WTC11 (cell line): Measurements from ENCODE around the gene B4GAT1. TPM values are rescaled to one million over a fixed set of nuclear protein-coding genes. Genes with fewer than 3 reads are reported as not detected.
A peak's percentile ranks its signal among the peaks of the same experiment; 100 is the strongest.

ENCODE experiments used
- ATAC-seq: fragments of 200-7000 bp; cut with Tn5 transposase; 2 replicates; pipeline ENCODE4 v1.10.0; 2021; ENCODE audit warnings: mild to moderate bottlenecking, moderate library complexity
- CTCF ChIA-PET: fragments of 300-600 bp; sonication (Branson Sonifier 250); formaldehyde crosslinking; loops from one replicate; lab custom pipeline; 2021; ENCODE audit warnings: antibody characterized with exemption; lab: Charles Lee
- POLR2A ChIA-PET: fragments of 350-600 bp; sonication (Branson Sonifier 250); formaldehyde crosslinking; loops from one replicate; lab custom pipeline; 2021; ENCODE audit warnings: antibody characterized with exemption; lab: Charles Lee
- DNase-seq: peaks from one replicate; pipeline ENCODE4 v3.0.0; 2021; ENCODE audit warnings: low spot score
- H3K27ac Mint-ChIP-seq: 2 replicates; pipeline ENCODE4 v1.8.0; 2021; ENCODE audit warnings: mixed read lengths
- H3K27me3 Mint-ChIP-seq: 2 replicates; pipeline ENCODE4 v1.8.0; 2021; ENCODE audit warnings: low read depth, mild to moderate bottlenecking, moderate library complexity, mixed read lengths
- H3K36me3 Mint-ChIP-seq: 2 replicates; pipeline ENCODE4 v1.8.0; 2021; ENCODE audit warnings: mixed read lengths
- H3K4me1 Mint-ChIP-seq: 2 replicates; pipeline ENCODE4 v1.8.0; 2022; ENCODE audit warnings: mixed read lengths
- H3K4me3 Mint-ChIP-seq: 2 replicates; pipeline ENCODE4 v1.8.0; 2021; ENCODE audit warnings: mild to moderate bottlenecking, moderate library complexity, mixed read lengths
- H3K9me3 Mint-ChIP-seq: 2 replicates; pipeline ENCODE4 v1.8.0; 2021; ENCODE audit warnings: mixed read lengths
- ATF1 ChIP-seq: sonication (generic); formaldehyde crosslinking; IDR thresholded peaks from 2 replicates; pipeline ENCODE4 v1.8.1; 2023; ENCODE audit warnings: mild to moderate bottlenecking, moderate library complexity, missing genetic modification reagents
- CBFB ChIP-seq: sonication (generic); formaldehyde crosslinking; IDR thresholded peaks from 2 replicates; pipeline ENCODE4 v1.8.1; 2022; ENCODE audit warnings: mild to moderate bottlenecking, low read depth, missing genetic modification reagents
- FOXP1 ChIP-seq: sonication (generic); formaldehyde crosslinking; IDR thresholded peaks from 2 replicates; pipeline ENCODE4 v1.8.0; 2022; ENCODE audit warnings: missing genetic modification reagents, mild to moderate bottlenecking, moderate library complexity, borderline replicate concordance
- IRF2 ChIP-seq: sonication (generic); formaldehyde crosslinking; IDR thresholded peaks from 2 replicates; pipeline ENCODE4 v1.8.0; 2022; ENCODE audit warnings: low read depth, missing genetic modification reagents, borderline replicate concordance
- MYBL2 ChIP-seq: sonication (generic); formaldehyde crosslinking; IDR thresholded peaks from 2 replicates; pipeline ENCODE4 v1.8.1; 2023; ENCODE audit warnings: mild to moderate bottlenecking, moderate library complexity, missing genetic modification reagents
- NR3C1 ChIP-seq: sonication (generic); formaldehyde crosslinking; conservative IDR thresholded peaks from 2 replicates; pipeline ENCODE4 v1.8.1; 2023; ENCODE audit warnings: low read depth, mild to moderate bottlenecking, missing genetic modification reagents
- SP1 ChIP-seq: sonication (generic); formaldehyde crosslinking; conservative IDR thresholded peaks from 2 replicates; pipeline ENCODE4 v1.8.1; 2022; ENCODE audit warnings: missing genetic modification reagents
- TEAD1 ChIP-seq: sonication (generic); formaldehyde crosslinking; IDR thresholded peaks from 2 replicates; pipeline ENCODE4 v1.8.0; 2022; ENCODE audit warnings: mild to moderate bottlenecking, missing genetic modification reagents
- ZNF416 ChIP-seq: fragments of 250-450 bp; sonication (Bioruptor Pico); IDR thresholded peaks from 2 replicates; pipeline ENCODE4 v1.9.0; 2021; ENCODE audit warnings: mild to moderate bottlenecking, inconsistent platforms
- ZNF671 ChIP-seq: fragments of 250-450 bp; sonication (Bioruptor Pico); IDR thresholded peaks from 2 replicates; pipeline ENCODE4 v1.8.0; 2021; ENCODE audit warnings: mild to moderate bottlenecking
- total RNA-seq: library from RNA; stranded (reverse); gene quantifications from 3 replicates; pipeline ENCODE4 v1.2.3, GENCODE V29; 2021
- TF ChIP-seq, protein P1 (sequence below): fragments of 250-450 bp; sonication (Bioruptor Pico); IDR thresholded peaks from 2 replicates; pipeline ENCODE4 v1.9.0; 2021; ENCODE audit warnings: mild to moderate bottlenecking, borderline replicate concordance
- TF ChIP-seq, protein P2 (sequence below): fragments of 250-450 bp; sonication (Bioruptor Pico); IDR thresholded peaks from 2 replicates; pipeline ENCODE4 v1.9.0; 2021; ENCODE audit warnings: mild to moderate bottlenecking
- TF ChIP-seq, protein P3 (sequence below): sonication (generic); formaldehyde crosslinking; IDR thresholded peaks from 2 replicates; pipeline ENCODE4 v1.8.1; 2023; ENCODE audit warnings: mild to moderate bottlenecking, missing genetic modification reagents, moderate library complexity
- TF ChIP-seq, protein P4 (sequence below): fragments of 250-450 bp; sonication (Bioruptor Pico); IDR thresholded peaks from 2 replicates; pipeline ENCODE4 v1.9.0; 2021; ENCODE audit warnings: moderate library complexity, mild to moderate bottlenecking, inconsistent platforms, borderline replicate concordance

Gene B4GAT1
- total RNA-seq, 1 experiment from 2014 or later: 34.1 TPM

DNA sequence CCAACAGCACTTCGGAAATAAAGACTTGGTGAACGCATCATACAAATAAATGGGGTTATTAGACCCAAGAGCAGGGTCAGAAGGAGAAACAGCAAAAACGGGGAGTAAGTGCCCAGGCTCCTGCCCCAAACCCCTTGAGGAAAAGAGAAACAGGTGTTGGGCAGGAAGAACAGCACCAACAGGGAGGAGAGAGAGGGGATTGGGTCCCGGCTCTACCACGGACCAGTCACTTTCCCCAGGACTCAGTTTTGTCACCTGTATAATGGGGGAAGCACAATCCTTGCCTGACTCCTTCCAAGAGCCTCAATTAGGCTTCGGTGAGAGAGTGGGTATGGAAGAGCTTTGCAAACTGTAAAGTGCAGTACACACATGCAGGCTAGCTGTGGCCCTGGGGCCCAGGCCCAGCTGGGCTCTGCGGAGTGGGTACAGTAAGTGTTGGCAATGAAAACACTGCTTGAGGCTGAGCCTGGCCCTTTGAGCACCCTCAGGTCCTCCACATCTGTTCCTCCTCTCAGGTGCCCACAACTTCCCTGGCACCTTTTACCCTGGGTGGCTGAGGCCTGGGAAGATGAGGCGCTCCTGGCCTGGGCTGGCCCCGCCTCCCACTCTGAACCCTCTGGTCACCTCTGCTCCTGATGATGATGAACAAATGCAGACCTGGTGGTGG lies 15.2 kb upstream of the B4GAT1 start:
- Mint-ChIP-seq H3K9me3 (no peaks in the 10 kb centered on the region), H3K27me3 (no peaks in the 10 kb centered on the region), H3K27ac (peak overlapping the region; percentile 17; the same call in 1 of the 2 replicates), H3K36me3 (peaks cover 27% of the 10 kb centered on the region), H3K4me1 (peaks cover 5% of the 10 kb centered on the region), H3K4me3 (no peak overlapping the region)
- no peak for DNase-seq
- TF ChIP-seq, protein P1, sequence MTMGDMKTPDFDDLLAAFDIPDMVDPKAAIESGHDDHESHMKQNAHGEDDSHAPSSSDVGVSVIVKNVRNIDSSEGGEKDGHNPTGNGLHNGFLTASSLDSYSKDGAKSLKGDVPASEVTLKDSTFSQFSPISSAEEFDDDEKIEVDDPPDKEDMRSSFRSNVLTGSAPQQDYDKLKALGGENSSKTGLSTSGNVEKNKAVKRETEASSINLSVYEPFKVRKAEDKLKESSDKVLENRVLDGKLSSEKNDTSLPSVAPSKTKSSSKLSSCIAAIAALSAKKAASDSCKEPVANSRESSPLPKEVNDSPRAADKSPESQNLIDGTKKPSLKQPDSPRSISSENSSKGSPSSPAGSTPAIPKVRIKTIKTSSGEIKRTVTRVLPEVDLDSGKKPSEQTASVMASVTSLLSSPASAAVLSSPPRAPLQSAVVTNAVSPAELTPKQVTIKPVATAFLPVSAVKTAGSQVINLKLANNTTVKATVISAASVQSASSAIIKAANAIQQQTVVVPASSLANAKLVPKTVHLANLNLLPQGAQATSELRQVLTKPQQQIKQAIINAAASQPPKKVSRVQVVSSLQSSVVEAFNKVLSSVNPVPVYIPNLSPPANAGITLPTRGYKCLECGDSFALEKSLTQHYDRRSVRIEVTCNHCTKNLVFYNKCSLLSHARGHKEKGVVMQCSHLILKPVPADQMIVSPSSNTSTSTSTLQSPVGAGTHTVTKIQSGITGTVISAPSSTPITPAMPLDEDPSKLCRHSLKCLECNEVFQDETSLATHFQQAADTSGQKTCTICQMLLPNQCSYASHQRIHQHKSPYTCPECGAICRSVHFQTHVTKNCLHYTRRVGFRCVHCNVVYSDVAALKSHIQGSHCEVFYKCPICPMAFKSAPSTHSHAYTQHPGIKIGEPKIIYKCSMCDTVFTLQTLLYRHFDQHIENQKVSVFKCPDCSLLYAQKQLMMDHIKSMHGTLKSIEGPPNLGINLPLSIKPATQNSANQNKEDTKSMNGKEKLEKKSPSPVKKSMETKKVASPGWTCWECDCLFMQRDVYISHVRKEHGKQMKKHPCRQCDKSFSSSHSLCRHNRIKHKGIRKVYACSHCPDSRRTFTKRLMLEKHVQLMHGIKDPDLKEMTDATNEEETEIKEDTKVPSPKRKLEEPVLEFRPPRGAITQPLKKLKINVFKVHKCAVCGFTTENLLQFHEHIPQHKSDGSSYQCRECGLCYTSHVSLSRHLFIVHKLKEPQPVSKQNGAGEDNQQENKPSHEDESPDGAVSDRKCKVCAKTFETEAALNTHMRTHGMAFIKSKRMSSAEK (CRISPR knock-in tag): no peak
- TF ChIP-seq CBFB (CRISPR knock-in tag) (no peak), ZNF671 (CRISPR knock-in tag) (0 out of 2 replicates have a peak, but pooled peaks have one; percentile 61), FOXP1 (CRISPR knock-in tag) (0 out of 2 replicates have a peak, but pooled peaks have one; percentile 58)
- no peak for ATAC-seq
- ChIA-PET CTCF (interaction anchor here (0.6 to 4.5 kb wide), 11 partner anchors 10 to 80 kb away, joined by 3 to 38 read pairs (median 9); partner anchors contain the start of genes BRMS1, CD248 and SLC29A2), POLR2A (no interaction called here)

DNA sequence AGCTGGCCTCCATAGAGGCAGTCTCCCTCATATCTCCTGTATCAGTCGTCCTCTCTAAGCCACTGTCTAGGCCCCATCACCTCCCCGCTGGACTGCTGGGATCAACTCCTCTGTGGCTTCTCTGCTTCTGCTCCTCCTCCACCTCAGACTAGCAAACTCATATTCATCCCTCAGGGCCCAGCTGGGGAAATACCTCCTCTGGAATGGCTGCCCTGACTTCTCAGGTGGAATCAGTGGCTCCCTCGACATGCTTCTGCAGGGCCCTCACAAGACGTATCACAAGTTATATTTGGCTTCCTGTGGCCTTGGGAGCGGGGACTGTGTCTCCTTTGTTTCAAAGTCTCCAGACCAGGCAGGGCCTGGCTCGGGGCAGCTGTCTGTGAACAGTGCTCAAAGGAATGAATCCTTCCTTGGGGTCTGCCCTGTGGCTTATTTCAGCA lies 14.1 kb upstream of the B4GAT1 start:
- TF ChIP-seq, protein P2, sequence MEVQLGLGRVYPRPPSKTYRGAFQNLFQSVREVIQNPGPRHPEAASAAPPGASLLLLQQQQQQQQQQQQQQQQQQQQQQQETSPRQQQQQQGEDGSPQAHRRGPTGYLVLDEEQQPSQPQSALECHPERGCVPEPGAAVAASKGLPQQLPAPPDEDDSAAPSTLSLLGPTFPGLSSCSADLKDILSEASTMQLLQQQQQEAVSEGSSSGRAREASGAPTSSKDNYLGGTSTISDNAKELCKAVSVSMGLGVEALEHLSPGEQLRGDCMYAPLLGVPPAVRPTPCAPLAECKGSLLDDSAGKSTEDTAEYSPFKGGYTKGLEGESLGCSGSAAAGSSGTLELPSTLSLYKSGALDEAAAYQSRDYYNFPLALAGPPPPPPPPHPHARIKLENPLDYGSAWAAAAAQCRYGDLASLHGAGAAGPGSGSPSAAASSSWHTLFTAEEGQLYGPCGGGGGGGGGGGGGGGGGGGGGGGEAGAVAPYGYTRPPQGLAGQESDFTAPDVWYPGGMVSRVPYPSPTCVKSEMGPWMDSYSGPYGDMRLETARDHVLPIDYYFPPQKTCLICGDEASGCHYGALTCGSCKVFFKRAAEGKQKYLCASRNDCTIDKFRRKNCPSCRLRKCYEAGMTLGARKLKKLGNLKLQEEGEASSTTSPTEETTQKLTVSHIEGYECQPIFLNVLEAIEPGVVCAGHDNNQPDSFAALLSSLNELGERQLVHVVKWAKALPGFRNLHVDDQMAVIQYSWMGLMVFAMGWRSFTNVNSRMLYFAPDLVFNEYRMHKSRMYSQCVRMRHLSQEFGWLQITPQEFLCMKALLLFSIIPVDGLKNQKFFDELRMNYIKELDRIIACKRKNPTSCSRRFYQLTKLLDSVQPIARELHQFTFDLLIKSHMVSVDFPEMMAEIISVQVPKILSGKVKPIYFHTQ (CRISPR knock-in tag): 0 out of 2 replicates have a peak, but pooled peaks have one; percentile 42
- TF ChIP-seq ATF1 (CRISPR knock-in tag): no peak
- DNase-seq (no peak), ATAC-seq (no peak)
- Mint-ChIP-seq H3K9me3 (no peaks in the 10 kb centered on the region), H3K36me3 (peaks cover 18% of the 10 kb centered on the region), H3K4me3 (no peak overlapping the region), H3K4me1 (peaks cover 5% of the 10 kb centered on the region), H3K27ac (peak overlapping the region; percentile 44), H3K27me3 (no peaks in the 10 kb centered on the region)
- POLR2A ChIA-PET: no interaction called here
- CTCF ChIA-PET: interaction anchor here (0.9 to 4.5 kb wide), 7 partner anchors 9 to 105 kb away, joined by 3 to 38 read pairs (median 7); partner anchors contain the start of genes BRMS1 and PELI3

DNA sequence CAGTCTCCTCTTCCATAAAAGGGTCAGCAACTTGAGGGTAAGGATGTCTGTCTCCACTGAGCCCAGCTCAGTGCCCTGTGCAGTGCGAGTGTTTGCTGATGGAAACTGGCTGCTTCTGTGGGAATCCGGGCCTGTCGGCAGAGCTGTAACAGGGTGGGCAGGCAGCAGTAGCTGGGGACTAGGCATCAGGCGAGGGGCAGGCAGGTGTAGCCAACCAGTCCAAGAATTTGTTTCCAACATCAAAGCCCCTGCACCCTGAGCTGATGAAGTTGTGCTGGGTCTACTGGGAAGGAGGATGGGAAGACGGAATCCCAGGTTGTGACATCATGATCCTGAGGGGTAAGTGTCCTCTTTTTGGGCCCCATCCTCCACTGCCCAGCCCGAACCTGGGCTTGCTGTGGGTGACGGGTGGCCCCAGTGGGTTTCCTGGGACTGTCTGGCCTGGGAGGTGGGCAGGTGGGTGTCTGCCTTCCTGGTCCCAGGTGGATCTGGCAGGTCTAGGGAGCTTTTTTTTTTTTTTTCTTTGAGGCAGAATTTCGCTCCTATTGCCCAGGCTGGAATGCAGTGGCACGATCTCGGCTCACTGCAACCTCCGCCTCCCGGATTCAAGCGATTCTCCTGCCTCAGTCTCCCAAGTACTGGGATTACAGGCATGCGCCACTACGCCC lies 13.1 kb upstream of the B4GAT1 start:
- H3K4me3 Mint-ChIP-seq: no peak overlapping the region
- POLR2A ChIA-PET: interaction anchor here (0.7 to 1.0 kb wide), 2 partner anchors 48 to 71 kb away, joined by 4 to 7 read pairs; no protein-coding TSS in a partner anchor
- peak overlapping the region; percentile 57; the same call in 1 of the 2 replicates for H3K27ac Mint-ChIP-seq
- ATAC-seq (no peak), DNase-seq (no peak)
- no peaks in the 10 kb centered on the region for H3K9me3 Mint-ChIP-seq
- CTCF ChIA-PET: interaction anchor here (0.6 to 2.3 kb wide), 10 partner anchors 10 to 106 kb away, joined by 3 to 12 read pairs (median 4); partner anchors contain the start of genes B4GAT1, PELI3, SLC29A2 and YIF1A
- peaks cover 16% of the 10 kb centered on the region for H3K36me3 Mint-ChIP-seq
- H3K4me1 Mint-ChIP-seq: peaks cover 5% of the 10 kb centered on the region
- H3K27me3 Mint-ChIP-seq: no peaks in the 10 kb centered on the region
- no peak for TF ChIP-seq MYBL2 (CRISPR knock-in tag)
- TF ChIP-seq, protein P1 (CRISPR knock-in tag): no peak
- TF ChIP-seq NR3C1 (CRISPR knock-in tag): no peak
- TF ChIP-seq, protein P3, sequence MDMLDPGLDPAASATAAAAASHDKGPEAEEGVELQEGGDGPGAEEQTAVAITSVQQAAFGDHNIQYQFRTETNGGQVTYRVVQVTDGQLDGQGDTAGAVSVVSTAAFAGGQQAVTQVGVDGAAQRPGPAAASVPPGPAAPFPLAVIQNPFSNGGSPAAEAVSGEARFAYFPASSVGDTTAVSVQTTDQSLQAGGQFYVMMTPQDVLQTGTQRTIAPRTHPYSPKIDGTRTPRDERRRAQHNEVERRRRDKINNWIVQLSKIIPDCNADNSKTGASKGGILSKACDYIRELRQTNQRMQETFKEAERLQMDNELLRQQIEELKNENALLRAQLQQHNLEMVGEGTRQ (CRISPR knock-in tag): no peak
- TF ChIP-seq IRF2 (CRISPR knock-in tag): no peak
- 0 out of 2 replicates have a peak, but pooled peaks have one; percentile 22 for TF ChIP-seq SP1
- TF ChIP-seq TEAD1 (CRISPR knock-in tag): 0 out of 2 replicates have a peak, but pooled peaks have one; percentile 13
- TF ChIP-seq ZNF416 (CRISPR knock-in tag): no peak
- 0 out of 2 replicates have a peak, but pooled peaks have one; percentile 16 for TF ChIP-seq ZNF671 (CRISPR knock-in tag)
- TF ChIP-seq, protein P4, sequence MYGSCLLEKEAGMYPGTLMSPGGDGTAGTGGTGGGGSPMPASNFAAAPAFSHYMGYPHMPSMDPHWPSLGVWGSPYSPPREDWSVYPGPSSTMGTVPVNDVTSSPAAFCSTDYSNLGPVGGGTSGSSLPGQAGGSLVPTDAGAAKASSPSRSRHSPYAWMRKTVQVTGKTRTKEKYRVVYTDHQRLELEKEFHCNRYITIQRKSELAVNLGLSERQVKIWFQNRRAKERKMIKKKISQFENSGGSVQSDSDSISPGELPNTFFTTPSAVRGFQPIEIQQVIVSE: no peak
